Bronchial smooth muscle cell (primary cell): Measurements from ENCODE around the gene LAS1L. TPM values are rescaled to one million over a fixed set of nuclear protein-coding genes. Genes with fewer than 3 reads are reported as not detected.

Source experiments
- total RNA-seq: library from RNA; depleted of rRNA; stranded (reverse); fragments of >200 nt; gene quantifications from 2 replicates; pipeline ENCODE4 v1.2.1, GENCODE V29; 2014

The LAS1L gene
- 14.9 and 18.0 TPM in 2 replicates for total RNA-seq

GRCh38 chrX:65534450-65535292, at the start of gene LAS1L:
Gene LAS1L, minus strand, starts transcription at chrX:65534787. Its CDS starts 72 bp downstream, at chrX:65534715.

Other genes starting within 250 kb of the LAS1L start
- gene MSN, start 132.9 kb upstream of the LAS1L start, total RNA-seq: 97.7 and 120 TPM in 2 replicates